Mammary epithelial cell (primary cell): ENCODE measurements around the gene ALDH3B2.

Experiments
- EZH2 ChIP-seq: IDR thresholded peaks from 2 replicates; pipeline ENCODE4 v1.6.1; 2012; ENCODE audit warnings: low read length, inconsistent platforms, borderline replicate concordance
- TF ChIP-seq, protein P1 (sequence below), 2 donors: IDR thresholded peaks in 1 of 2; conservative IDR thresholded peaks in 1 of 2; 2 replicates each; pipeline ENCODE4 v1.5.1; 2011 to 2012; ENCODE audit warnings: inconsistent platforms in 2 of 2, low read length in 2 of 2, mild to moderate bottlenecking in 2 of 2, control low read depth in 1 of 2, low read depth in 1 of 2; ENCODE audit not compliant: insufficient read depth in 1 of 2; ENCODE audit errors: extremely low read depth in 1 of 2

DNA sequence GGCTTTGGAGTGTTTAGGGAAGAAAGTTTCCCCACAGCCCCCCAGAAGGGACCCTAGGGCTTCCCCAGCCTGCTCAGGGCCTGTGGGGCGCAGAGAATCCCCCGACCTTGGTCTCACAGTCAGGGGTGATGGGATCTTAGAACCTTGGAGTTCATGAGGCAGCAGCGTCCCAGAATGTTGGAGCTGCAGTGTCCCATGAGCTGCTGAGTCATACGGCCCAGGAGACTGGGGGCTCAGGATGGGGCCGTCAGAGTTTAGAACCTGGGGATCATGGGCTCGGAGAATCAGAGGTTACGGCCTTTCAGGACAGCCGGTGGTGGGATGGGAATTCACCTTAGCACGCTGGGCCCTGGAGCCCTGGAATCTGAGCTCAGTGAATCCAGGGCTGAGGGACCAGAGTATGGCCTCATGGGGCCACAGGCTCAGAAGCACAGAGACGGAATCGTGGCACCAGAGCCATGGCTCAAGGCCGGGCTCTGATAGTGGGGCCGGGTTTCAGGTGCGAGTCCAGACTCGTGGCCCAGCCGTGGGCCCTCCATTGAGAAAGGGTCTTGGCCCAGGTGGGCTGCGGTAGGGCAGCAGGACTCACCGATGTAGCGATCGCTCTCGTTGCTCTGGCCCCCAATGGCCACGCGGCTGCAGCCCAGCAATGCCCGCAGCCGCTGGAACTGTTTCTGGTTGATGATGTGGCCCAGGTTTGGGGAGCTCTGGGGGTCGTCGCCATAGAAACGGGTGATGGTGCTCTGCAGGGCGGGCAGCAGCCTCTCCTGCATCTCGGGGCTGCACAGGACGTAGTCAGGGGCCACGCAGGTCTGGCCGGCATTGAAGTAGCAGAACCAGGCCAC is 9.5 kb downstream of the ALDH3B2 start:
- TF ChIP-seq, protein P1, sequence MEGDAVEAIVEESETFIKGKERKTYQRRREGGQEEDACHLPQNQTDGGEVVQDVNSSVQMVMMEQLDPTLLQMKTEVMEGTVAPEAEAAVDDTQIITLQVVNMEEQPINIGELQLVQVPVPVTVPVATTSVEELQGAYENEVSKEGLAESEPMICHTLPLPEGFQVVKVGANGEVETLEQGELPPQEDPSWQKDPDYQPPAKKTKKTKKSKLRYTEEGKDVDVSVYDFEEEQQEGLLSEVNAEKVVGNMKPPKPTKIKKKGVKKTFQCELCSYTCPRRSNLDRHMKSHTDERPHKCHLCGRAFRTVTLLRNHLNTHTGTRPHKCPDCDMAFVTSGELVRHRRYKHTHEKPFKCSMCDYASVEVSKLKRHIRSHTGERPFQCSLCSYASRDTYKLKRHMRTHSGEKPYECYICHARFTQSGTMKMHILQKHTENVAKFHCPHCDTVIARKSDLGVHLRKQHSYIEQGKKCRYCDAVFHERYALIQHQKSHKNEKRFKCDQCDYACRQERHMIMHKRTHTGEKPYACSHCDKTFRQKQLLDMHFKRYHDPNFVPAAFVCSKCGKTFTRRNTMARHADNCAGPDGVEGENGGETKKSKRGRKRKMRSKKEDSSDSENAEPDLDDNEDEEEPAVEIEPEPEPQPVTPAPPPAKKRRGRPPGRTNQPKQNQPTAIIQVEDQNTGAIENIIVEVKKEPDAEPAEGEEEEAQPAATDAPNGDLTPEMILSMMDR (conservative IDR thresholded peaks at IDR 0.05 in 1 of 2, IDR thresholded peaks at IDR 0.05 in 1 of 2; ENCODE audit: extremely low read depth in 1 of 2, insufficient read depth in 1 of 2, low read depth in 1 of 2, low read length in 2 of 2): no peak
- no peak for TF ChIP-seq EZH2
